Right lobe of liver (tissue), 4 donors: Measurements from ENCODE around the gene TSR2.

Experiments
- POLR2A ChIP-seq: fragments of 450-650 bp; IDR thresholded peaks from one replicate; pipeline ENCODE4 v1.6.1; 2017; ENCODE audit warnings: antibody characterized with exemption, mild to moderate bottlenecking
- TF ChIP-seq, protein P1 (sequence below), 4 donors: fragments of 200-600 bp in 3 of 4; fragments of 450-650 bp in 1 of 4; IDR thresholded peaks; one replicate each; pipeline versions ENCODE4 v1.5.1 to v1.8.0; 2016 to 2022; ENCODE audit warnings: antibody characterized with exemption in 4 of 4, mild to moderate bottlenecking in 2 of 4
- donor health status: DM: no; HTN: no; CAD: no.
- donor health status: DM: no; HTN: no; CAD: no.
- donor health status: DM: no; HTN: yes; CAD: no.

DNA sequence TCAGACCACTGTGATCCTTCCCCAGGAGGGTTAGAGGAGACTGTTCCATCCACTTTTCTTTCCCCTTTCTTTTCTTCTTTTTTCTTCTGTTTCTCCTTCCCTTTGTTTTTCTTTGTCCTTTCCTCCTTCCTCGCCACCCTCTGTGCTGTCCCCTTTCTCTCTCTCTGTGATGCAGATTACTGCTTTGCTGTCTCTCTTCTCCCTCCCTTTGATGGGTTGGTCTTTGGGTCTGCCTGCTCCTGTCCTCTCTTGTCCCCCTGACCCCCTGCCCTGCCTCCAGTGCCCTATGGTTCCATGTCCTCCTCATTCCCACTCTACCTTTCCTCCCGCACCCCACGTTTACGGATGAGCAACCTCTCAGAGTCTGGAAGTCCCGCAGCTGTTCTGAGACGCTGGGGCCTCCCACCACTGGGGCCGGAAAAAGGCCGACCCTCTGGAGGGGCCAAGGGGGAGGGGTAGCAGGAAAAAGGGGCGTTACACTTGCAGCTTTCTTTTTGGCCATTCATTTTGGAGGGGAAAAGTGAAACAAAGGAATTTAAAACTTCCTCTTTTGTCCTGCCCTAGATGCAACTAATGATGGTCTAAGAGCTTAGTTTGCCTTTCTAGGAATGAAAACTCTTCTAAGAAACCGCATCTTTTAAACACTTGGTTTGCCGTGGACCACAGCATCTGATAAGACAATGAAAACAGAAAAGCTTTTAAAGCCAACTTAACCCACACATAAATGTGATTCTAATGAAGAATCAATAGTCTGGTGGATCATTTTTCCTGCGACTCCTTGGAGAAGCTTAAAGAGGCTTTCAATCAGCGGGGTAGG is 24.5 kb upstream of the TSR2 start:
- TF ChIP-seq, protein P1, sequence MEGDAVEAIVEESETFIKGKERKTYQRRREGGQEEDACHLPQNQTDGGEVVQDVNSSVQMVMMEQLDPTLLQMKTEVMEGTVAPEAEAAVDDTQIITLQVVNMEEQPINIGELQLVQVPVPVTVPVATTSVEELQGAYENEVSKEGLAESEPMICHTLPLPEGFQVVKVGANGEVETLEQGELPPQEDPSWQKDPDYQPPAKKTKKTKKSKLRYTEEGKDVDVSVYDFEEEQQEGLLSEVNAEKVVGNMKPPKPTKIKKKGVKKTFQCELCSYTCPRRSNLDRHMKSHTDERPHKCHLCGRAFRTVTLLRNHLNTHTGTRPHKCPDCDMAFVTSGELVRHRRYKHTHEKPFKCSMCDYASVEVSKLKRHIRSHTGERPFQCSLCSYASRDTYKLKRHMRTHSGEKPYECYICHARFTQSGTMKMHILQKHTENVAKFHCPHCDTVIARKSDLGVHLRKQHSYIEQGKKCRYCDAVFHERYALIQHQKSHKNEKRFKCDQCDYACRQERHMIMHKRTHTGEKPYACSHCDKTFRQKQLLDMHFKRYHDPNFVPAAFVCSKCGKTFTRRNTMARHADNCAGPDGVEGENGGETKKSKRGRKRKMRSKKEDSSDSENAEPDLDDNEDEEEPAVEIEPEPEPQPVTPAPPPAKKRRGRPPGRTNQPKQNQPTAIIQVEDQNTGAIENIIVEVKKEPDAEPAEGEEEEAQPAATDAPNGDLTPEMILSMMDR (IDR thresholded peaks at IDR 0.05), result no peak
- TF ChIP-seq POLR2A, result no peak
